Left ventricle myocardium inferior (tissue), 1 donor: Measurements from ENCODE around the gene PTPN9. TPM values are rescaled to one million over a fixed set of nuclear protein-coding genes. Genes with fewer than 3 reads are reported as not detected.
A peak's percentile ranks its signal among the peaks of the same experiment; 100 is the strongest.
"Not testable (repeated sequence)": the region's sequence is repeated elsewhere in the genome, so short reads cannot be mapped to it uniquely, and the experiment has no call there.

Experiments used
- DNase-seq: peaks from one replicate; pipeline ENCODE4 v3.0.0-alpha.2; 2020
- H3K27ac ChIP-seq: fragments of 200-600 bp; replicated peaks from 2 replicates; pipeline ENCODE4 v1.8.0; 2021
- H3K27me3 ChIP-seq: fragments of 200-600 bp; 2 replicates; pipeline ENCODE4 v1.8.0; 2021; ENCODE audit warnings: low read depth
- H3K36me3 ChIP-seq: fragments of 200-600 bp; 2 replicates; pipeline ENCODE4 v1.8.0; 2021
- H3K4me1 ChIP-seq: fragments of 200-600 bp; 2 replicates; pipeline ENCODE4 v1.8.0; 2021
- H3K4me3 ChIP-seq: fragments of 200-600 bp; 2 replicates; pipeline ENCODE4 v1.8.0; 2021; ENCODE audit warnings: mild to moderate bottlenecking, moderate library complexity
- H3K9me3 ChIP-seq: fragments of 200-600 bp; replicated peaks from 2 replicates; pipeline ENCODE4 v1.8.0; 2021
- intact Hi-C: fragments of 100-400 bp; cut with micrococcal nuclease; formaldehyde crosslinking; loops from one replicate; pipeline ENCODE4 v1.11.0; 2022
- total RNA-seq: library from RNA; stranded (reverse); fragmentation: NEBNext Ultra II Directional; extraction: Animal tissue kit (Norgen Biotek cat#: 25700); gene quantifications from one replicate; pipeline ENCODE4 v1.2.1, GENCODE V29; 2021
- TF ChIP-seq, protein P1 (sequence below): fragments of 200-600 bp; IDR thresholded peaks from 2 replicates; pipeline ENCODE4 v1.8.0; 2021; ENCODE audit warnings: antibody characterized with exemption, mild to moderate bottlenecking, borderline replicate concordance
- donor health status: DM: no; HTN: yes; CAD: no; lungs with severe emphysema.

PTPN9 gene
- total RNA-seq, 1 donor from 2014 or later: 7.1 TPM

DNA sequence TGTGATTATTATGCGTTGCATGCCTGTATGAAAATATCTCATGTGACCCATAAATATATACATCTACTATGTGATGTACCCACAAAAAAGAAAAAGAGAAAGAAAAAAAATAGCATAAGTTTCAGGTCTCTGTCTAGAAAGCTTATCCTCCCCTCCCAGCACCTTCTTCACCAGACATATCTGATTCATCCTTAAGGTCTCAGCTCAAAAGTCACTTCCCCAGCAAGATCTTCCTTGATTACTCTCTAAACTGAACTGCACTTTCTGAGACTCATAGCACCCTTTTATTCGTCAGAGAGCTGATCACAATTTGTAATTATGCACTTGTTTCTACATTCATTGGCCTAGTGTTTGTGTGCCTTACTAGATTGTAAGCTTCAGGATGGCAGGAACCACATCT lies 11.1 kb upstream of the PTPN9 start:
- TF ChIP-seq, protein P1, sequence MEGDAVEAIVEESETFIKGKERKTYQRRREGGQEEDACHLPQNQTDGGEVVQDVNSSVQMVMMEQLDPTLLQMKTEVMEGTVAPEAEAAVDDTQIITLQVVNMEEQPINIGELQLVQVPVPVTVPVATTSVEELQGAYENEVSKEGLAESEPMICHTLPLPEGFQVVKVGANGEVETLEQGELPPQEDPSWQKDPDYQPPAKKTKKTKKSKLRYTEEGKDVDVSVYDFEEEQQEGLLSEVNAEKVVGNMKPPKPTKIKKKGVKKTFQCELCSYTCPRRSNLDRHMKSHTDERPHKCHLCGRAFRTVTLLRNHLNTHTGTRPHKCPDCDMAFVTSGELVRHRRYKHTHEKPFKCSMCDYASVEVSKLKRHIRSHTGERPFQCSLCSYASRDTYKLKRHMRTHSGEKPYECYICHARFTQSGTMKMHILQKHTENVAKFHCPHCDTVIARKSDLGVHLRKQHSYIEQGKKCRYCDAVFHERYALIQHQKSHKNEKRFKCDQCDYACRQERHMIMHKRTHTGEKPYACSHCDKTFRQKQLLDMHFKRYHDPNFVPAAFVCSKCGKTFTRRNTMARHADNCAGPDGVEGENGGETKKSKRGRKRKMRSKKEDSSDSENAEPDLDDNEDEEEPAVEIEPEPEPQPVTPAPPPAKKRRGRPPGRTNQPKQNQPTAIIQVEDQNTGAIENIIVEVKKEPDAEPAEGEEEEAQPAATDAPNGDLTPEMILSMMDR: no peak
- H3K4me1 ChIP-seq: peaks cover 10% of the 10 kb centered on the region
- no peaks in the 10 kb centered on the region for H3K27me3 ChIP-seq
- H3K36me3 ChIP-seq: peaks cover 3% of the 10 kb centered on the region
- no peak overlapping the region for H3K4me3 ChIP-seq
- intact Hi-C loops: no loop called here
- H3K27ac ChIP-seq: no peak overlapping the region
- H3K9me3 ChIP-seq: no peaks in the 10 kb centered on the region
- no peak for DNase-seq

GRCh38 chr15:75589071-75589470 lies 10.0 kb upstream of the PTPN9 start:
- DNase-seq: no peak
- Histone ChIP-seq H3K27ac (no peak overlapping the region), H3K27me3 (no peaks in the 10 kb centered on the region), H3K9me3 (no peaks in the 10 kb centered on the region), H3K36me3 (peaks cover 3% of the 10 kb centered on the region), H3K4me3 (no peak overlapping the region), H3K4me1 (peaks cover 10% of the 10 kb centered on the region)
- TF ChIP-seq, protein P1: no peak
- intact Hi-C loops: no loop called here

GRCh38 chr15:75586422-75586821 lies 7.3 kb upstream of the PTPN9 start:
- H3K36me3 ChIP-seq, H3K27ac ChIP-seq, H3K27me3 ChIP-seq, intact Hi-C loops, H3K4me3 ChIP-seq, DNase-seq, H3K4me1 ChIP-seq, H3K9me3 ChIP-seq: not testable (repeated sequence)

GRCh38 chr15:75584121-75584520 lies 5.0 kb upstream of the PTPN9 start:
- intact Hi-C loops: no loop called here
- H3K4me1 ChIP-seq: peaks cover 10% of the 10 kb centered on the region
- H3K27me3 ChIP-seq: no peaks in the 10 kb centered on the region
- peak overlapping the region; percentile 25 for H3K27ac ChIP-seq
- no peaks in the 10 kb centered on the region for H3K9me3 ChIP-seq
- no peak for DNase-seq
- H3K4me3 ChIP-seq: no peak overlapping the region
- TF ChIP-seq, protein P1: no peak
- H3K36me3 ChIP-seq: peaks cover 3% of the 10 kb centered on the region

DNA sequence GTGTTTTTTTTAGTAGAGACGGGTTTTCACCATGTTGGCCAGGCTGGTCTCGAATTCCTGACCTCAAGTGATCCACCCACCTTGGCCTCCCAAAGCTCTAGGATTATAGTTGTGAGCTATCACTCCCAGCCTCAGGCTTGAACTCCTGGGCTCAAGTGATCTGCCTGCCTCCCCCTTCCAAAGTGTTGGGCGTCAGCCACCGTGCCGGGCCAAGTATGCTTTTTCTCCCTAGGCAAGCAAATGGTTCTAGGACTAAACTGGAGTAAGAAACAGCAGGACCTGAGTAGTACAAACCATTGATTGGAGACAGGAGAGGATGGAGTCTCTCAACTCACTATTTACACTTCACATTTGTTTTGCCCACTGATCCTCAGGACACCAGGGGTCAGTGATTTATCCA lies 4.6 kb upstream of the PTPN9 start:
- TF ChIP-seq, protein P1: no peak
- Histone ChIP-seq H3K4me3 (no peak overlapping the region), H3K36me3 (peaks cover 3% of the 10 kb centered on the region), H3K27me3 (no peaks in the 10 kb centered on the region), H3K27ac (peak overlapping the region; percentile 25), H3K9me3 (no peaks in the 10 kb centered on the region), H3K4me1 (peaks cover 14% of the 10 kb centered on the region)
- intact Hi-C loops: no loop called here
- peak; percentile 29 for DNase-seq

DNA sequence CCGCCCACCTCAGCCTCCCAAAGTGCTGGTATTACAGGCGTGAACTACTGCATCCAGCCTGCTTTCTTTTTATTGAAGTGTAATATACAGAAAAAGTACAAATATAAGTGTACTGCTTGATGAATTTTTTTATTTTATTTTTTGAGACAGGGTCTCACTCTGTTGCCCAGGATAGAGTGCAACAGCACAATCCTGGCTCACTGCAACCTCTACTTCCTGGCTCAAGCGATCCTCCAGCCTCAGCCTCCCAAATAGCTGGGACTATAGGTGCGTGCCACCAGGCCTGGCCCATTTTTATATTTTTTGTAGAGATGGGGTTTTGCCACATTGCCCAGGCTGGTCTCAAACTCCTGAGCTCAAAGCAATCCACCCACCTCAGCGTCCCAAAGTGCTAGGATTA lies 3.8 kb upstream of the PTPN9 start:
- H3K9me3 ChIP-seq, H3K27ac ChIP-seq, H3K4me3 ChIP-seq, DNase-seq, H3K36me3 ChIP-seq, intact Hi-C loops, H3K27me3 ChIP-seq: not testable (repeated sequence)
- peaks cover 21% of the 10 kb centered on the region for H3K4me1 ChIP-seq
